Trophoblast cell (in vitro differentiated cells and primary cell): Measurements from ENCODE around the gene SUDS3.

ENCODE experiments used
- DNase-seq, 2 donors: peaks; one replicate each; pipeline ENCODE4 v3.0.0-alpha.2; 2016
- H2AFZ ChIP-seq: 2 replicates; pipeline ENCODE4 v1.6.1; 2013; ENCODE audit warnings: low read length, moderate library complexity, mild to moderate bottlenecking; ENCODE audit not compliant: insufficient read depth, poor library complexity
- H2AK5ac ChIP-seq: 2 replicates; pipeline ENCODE4 v1.6.1; 2013; ENCODE audit warnings: mild to moderate bottlenecking, low read length
- H2BK120ac ChIP-seq: 2 replicates; pipeline ENCODE4 v1.6.1; 2013; ENCODE audit warnings: low read length, mild to moderate bottlenecking, moderate library complexity; ENCODE audit not compliant: insufficient read depth, poor library complexity
- H2BK12ac ChIP-seq: 2 replicates; pipeline ENCODE4 v1.6.1; 2013; ENCODE audit warnings: mild to moderate bottlenecking, low read length, moderate library complexity
- H2BK5ac ChIP-seq: 2 replicates; pipeline ENCODE4 v1.6.1; 2013; ENCODE audit warnings: low read length, low read depth, moderate library complexity, mild to moderate bottlenecking; ENCODE audit not compliant: poor library complexity
- H3K14ac ChIP-seq: 2 replicates; pipeline ENCODE4 v1.6.1; 2013; ENCODE audit warnings: mild to moderate bottlenecking, low read length
- H3K18ac ChIP-seq: 2 replicates; pipeline ENCODE4 v1.6.1; 2013; ENCODE audit warnings: mild to moderate bottlenecking, low read length
- H3K23ac ChIP-seq: 2 replicates; pipeline ENCODE4 v1.6.1; 2013; ENCODE audit warnings: low read length
- H3K27ac ChIP-seq: 2 replicates; pipeline ENCODE4 v1.5.1; 2013; ENCODE audit warnings: low read depth, mild to moderate bottlenecking, inconsistent platforms, low read length, moderate library complexity
- H3K27me3 ChIP-seq: 2 replicates; pipeline ENCODE4 v1.6.1; 2013; ENCODE audit warnings: inconsistent platforms, mild to moderate bottlenecking, low read length, moderate library complexity; ENCODE audit not compliant: insufficient read depth
- H3K36me3 ChIP-seq, 2 experiments: 1 replicate in 1 of 2; 2 replicates in 1 of 2; pipeline ENCODE4 v1.6.1; 2013; ENCODE audit warnings: low read length in 2 of 2, mild to moderate bottlenecking in 2 of 2, moderate library complexity in 1 of 2; ENCODE audit not compliant: insufficient read depth in 2 of 2, control insufficient read depth in 1 of 2
- H3K4ac ChIP-seq: 2 replicates; pipeline ENCODE4 v1.6.1; 2013; ENCODE audit warnings: low read depth, mild to moderate bottlenecking, low read length, moderate library complexity
- H3K4me1 ChIP-seq, 2 experiments: 1 replicate in 1 of 2; 2 replicates in 1 of 2; pipeline ENCODE4 v1.6.1; 2013; ENCODE audit warnings: low read length in 2 of 2, mild to moderate bottlenecking in 2 of 2, moderate library complexity in 1 of 2; ENCODE audit not compliant: insufficient read depth in 2 of 2, control insufficient read depth in 1 of 2
- H3K4me2 ChIP-seq: 2 replicates; pipeline ENCODE4 v1.6.1; 2013; ENCODE audit warnings: inconsistent platforms, mild to moderate bottlenecking, low read length, moderate library complexity
- H3K4me3 ChIP-seq: 2 replicates; pipeline ENCODE4 v1.5.1; 2013; ENCODE audit warnings: mild to moderate bottlenecking, low read depth, low read length, inconsistent platforms
- H3K79me1 ChIP-seq: one replicate; pipeline ENCODE4 v1.6.1; 2013; ENCODE audit warnings: low read length
- H3K79me2 ChIP-seq: 2 replicates; pipeline ENCODE4 v1.6.1; 2013; ENCODE audit warnings: low read length, mild to moderate bottlenecking; ENCODE audit not compliant: control insufficient read depth, insufficient read depth, poor library complexity
- H3K9ac ChIP-seq: 2 replicates; pipeline ENCODE4 v1.6.1; 2013; ENCODE audit warnings: mild to moderate bottlenecking, low read length
- H3K9me3 ChIP-seq: 2 replicates; pipeline ENCODE4 v1.6.1; 2013; ENCODE audit warnings: low read depth, mild to moderate bottlenecking, control low read depth, inconsistent platforms, low read length; ENCODE audit not compliant: insufficient read depth
- H4K12ac ChIP-seq: 2 replicates; pipeline ENCODE4 v1.6.1; 2013; ENCODE audit warnings: low read depth, mild to moderate bottlenecking, low read length, moderate library complexity
- H4K8ac ChIP-seq: 2 replicates; pipeline ENCODE4 v1.6.1; 2013; ENCODE audit warnings: low read depth, mild to moderate bottlenecking, low read length, moderate library complexity
- H4K91ac ChIP-seq: one replicate; pipeline ENCODE4 v1.6.1; 2013; ENCODE audit warnings: low read depth, mild to moderate bottlenecking, low read length, moderate library complexity
- WGBS: extraction: QIAGEN DNeasy Blood & Tissue Kit; methylation state at CpG from one replicate; pipeline ENCODE4 v1.1.7; 2013; ENCODE audit warnings: missing lambda C conversion rate; ENCODE audit not compliant: insufficient read length, insufficient coverage; ENCODE audit errors: extremely low coverage; 5-methylcytosine and 5-hydroxymethylcytosine counted together

Gene SUDS3

GRCh38 chr12:118374909-118375308, 1.4 kb upstream of the SUDS3 start:
- H3K9me3 ChIP-seq, result no peaks in the 10 kb centered on the region
- H2BK120ac ChIP-seq, result no peak overlapping the region
- WGBS, result no CpG with 5 or more reads among the region's 5 CpGs
- peaks cover 8% of the 10 kb centered on the region for H3K27me3 ChIP-seq
- no peak overlapping the region for H2AFZ ChIP-seq
- peaks cover 8% of the 10 kb centered on the region for H3K79me1 ChIP-seq
- no peak overlapping the region for H4K91ac ChIP-seq
- H3K4me2 ChIP-seq, result no peak overlapping the region
- no peak overlapping the region for H2BK5ac ChIP-seq
- no peak overlapping the region for H3K27ac ChIP-seq
- no peak overlapping the region for H3K4me3 ChIP-seq
- H4K12ac ChIP-seq, result no peak overlapping the region
- H3K36me3 ChIP-seq, result peaks cover 0 to 1% of the 10 kb centered on the region in 2 experiments
- H2BK12ac ChIP-seq, result no peak overlapping the region
- no peak overlapping the region for H4K8ac ChIP-seq
- no peaks in the 10 kb centered on the region for H3K4me1 ChIP-seq
- H3K14ac ChIP-seq, result no peak overlapping the region
- no peak overlapping the region for H3K9ac ChIP-seq
- H3K18ac ChIP-seq, result no peak overlapping the region
- H3K23ac ChIP-seq, result no peak overlapping the region
- no peak for DNase-seq
- H2AK5ac ChIP-seq, result no peak overlapping the region
- no peak overlapping the region for H3K4ac ChIP-seq
- H3K79me2 ChIP-seq, result peaks cover 10% of the 10 kb centered on the region

GRCh38 chr12:118375348-118375747, 1.0 kb upstream of the SUDS3 start:
- Histone ChIP-seq H2AFZ (no peak overlapping the region), H3K4me3 (no peak overlapping the region), H2BK5ac (no peak overlapping the region), H3K14ac (no peak overlapping the region), H2AK5ac (no peak overlapping the region), H2BK120ac (no peak overlapping the region), H3K4ac (no peak overlapping the region), H3K27ac (no peak overlapping the region), H2BK12ac (no peak overlapping the region), H3K23ac (no peak overlapping the region), H4K8ac (no peak overlapping the region), H3K4me2 (peak overlapping the region; percentile 98), H3K27me3 (peaks cover 8% of the 10 kb centered on the region), H3K9me3 (no peaks in the 10 kb centered on the region), H3K36me3 (peaks cover 0 to 1% of the 10 kb centered on the region in 2 experiments), H3K79me1 (peaks cover 8% of the 10 kb centered on the region), H3K79me2 (peaks cover 10% of the 10 kb centered on the region), H4K12ac (no peak overlapping the region), H3K18ac (no peak overlapping the region), H3K9ac (no peak overlapping the region), H3K4me1 (no peaks in the 10 kb centered on the region), H4K91ac (no peak overlapping the region)
- no peak for DNase-seq
- no CpG with 5 or more reads among the region's 10 CpGs for WGBS

GRCh38 chr12:118377021-118377883, 897 bp downstream of the SUDS3 start:
- Histone ChIP-seq H2BK12ac (no peak overlapping the region), H2AFZ (no peak overlapping the region), H3K79me2 (peaks cover 10% of the 10 kb centered on the region), H3K79me1 (peaks cover 8% of the 10 kb centered on the region), H3K4ac (peak overlapping the region; percentile 4), H2BK5ac (no peak overlapping the region), H3K4me3 (peak overlapping the region; percentile 96), H3K23ac (no peak overlapping the region), H2BK120ac (no peak overlapping the region), H4K12ac (no peak overlapping the region), H2AK5ac (no peak overlapping the region), H3K9me3 (no peaks in the 10 kb centered on the region), H3K18ac (no peak overlapping the region), H3K27ac (no peak overlapping the region), H3K4me1 (no peaks in the 10 kb centered on the region), H4K8ac (no peak overlapping the region), H3K27me3 (no peaks in the 10 kb centered on the region), H4K91ac (no peak overlapping the region), H3K9ac (peak overlapping the region; percentile 80), H3K14ac (no peak overlapping the region), H3K4me2 (peak overlapping the region; percentile 98), H3K36me3 (peaks cover 7 to 15% of the 10 kb centered on the region in 2 experiments)
- 100% methylated on average over 1 of the region's 22 CpGs for WGBS
- DNase-seq, result no peak

- Histone ChIP-seq H3K4me1 (no peaks in the 10 kb centered on the region), H2BK5ac (no peak overlapping the region), H4K12ac (no peak overlapping the region), H3K4ac (no peak overlapping the region), H3K79me2 (peaks cover 8% of the 10 kb centered on the region), H3K79me1 (peaks cover 6% of the 10 kb centered on the region), H3K18ac (no peak overlapping the region), H3K27ac (no peak overlapping the region), H3K9ac (no peak overlapping the region), H3K9me3 (no peaks in the 10 kb centered on the region), H3K23ac (no peak overlapping the region), H3K27me3 (no peaks in the 10 kb centered on the region), H4K8ac (no peak overlapping the region), H3K36me3 (peaks cover 7 to 16% of the 10 kb centered on the region in 2 experiments), H2BK12ac (no peak overlapping the region), H2AFZ (no peak overlapping the region), H2AK5ac (no peak overlapping the region), H3K4me2 (peak overlapping the region; percentile 98), H4K91ac (no peak overlapping the region), H3K4me3 (no peak overlapping the region), H3K14ac (no peak overlapping the region), H2BK120ac (no peak overlapping the region)
- peak; percentile 44 to 85 for DNase-seq
- no CpG with 5 or more reads among the region's 8 CpGs for WGBS
Measured at GRCh38 chr12:118377884-118378470, 1.6 kb downstream of the SUDS3 start.
